GM23248 (cell line): ENCODE results near the gene ABCB11.

ENCODE experiments used
- EZH2 ChIP-seq: fragments of 200-600 bp; sonication (generic); IDR thresholded peaks from 2 replicates; pipeline ENCODE4 v1.6.1; 2018; ENCODE audit warnings: antibody characterized with exemption, mild to moderate bottlenecking; ENCODE audit not compliant: insufficient read depth, poor library complexity, severe bottlenecking
- EZH2phosphoT487 ChIP-seq: fragments of 200-600 bp; sonication (generic); IDR thresholded peaks from 2 replicates; pipeline ENCODE4 v1.6.1; 2018; ENCODE audit warnings: antibody characterized with exemption, moderate library complexity, mild to moderate bottlenecking, low read depth; ENCODE audit not compliant: insufficient read depth

DNA sequence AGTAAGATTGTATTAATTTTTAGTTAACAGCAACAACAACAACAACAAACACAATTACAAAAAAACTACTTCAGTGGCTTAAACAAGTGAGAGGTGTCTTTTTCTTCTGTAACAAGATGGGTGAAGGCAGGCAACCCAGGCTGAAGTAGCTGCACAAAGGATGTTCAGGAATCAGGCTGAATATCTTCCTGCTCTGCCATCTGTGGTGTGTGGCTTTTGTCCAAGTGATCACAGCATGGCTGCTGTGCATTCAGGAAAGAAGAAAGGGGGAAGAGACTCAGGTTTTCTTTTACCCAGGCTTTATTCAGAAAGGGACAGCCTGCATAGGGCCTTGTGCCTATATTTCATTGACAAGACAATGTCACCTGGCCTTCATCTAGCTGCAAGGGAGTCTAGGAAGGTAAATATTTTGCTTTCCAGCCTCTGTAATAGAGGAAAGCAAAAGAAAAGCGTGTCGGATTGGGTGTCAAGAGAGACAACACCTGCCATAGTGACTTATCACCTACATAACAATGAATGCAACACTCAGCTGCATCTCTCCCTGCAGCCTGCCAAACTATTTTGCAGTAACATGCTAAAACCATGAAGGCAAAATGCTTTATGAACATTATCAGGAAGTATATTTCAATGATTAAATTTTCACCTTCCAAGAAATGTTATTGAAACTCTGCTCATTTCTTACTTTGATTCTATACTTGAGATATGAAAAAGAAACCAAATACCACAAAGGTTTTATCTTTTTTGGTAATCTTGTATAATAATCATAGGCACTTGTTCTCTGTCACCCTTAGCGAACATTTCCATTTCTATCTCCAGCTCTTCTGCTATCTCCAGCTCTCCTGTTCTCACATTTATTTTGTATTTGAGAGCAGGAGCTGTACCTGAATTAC is 115.4 kb downstream of the ABCB11 start:
- TF ChIP-seq EZH2 (no peak), EZH2phosphoT487 (no peak)
